ENCODE measurements around the gene TNNI3.
A peak's percentile ranks its signal among the peaks of the same experiment; 100 is the strongest.

TNNI3 gene

DNA sequence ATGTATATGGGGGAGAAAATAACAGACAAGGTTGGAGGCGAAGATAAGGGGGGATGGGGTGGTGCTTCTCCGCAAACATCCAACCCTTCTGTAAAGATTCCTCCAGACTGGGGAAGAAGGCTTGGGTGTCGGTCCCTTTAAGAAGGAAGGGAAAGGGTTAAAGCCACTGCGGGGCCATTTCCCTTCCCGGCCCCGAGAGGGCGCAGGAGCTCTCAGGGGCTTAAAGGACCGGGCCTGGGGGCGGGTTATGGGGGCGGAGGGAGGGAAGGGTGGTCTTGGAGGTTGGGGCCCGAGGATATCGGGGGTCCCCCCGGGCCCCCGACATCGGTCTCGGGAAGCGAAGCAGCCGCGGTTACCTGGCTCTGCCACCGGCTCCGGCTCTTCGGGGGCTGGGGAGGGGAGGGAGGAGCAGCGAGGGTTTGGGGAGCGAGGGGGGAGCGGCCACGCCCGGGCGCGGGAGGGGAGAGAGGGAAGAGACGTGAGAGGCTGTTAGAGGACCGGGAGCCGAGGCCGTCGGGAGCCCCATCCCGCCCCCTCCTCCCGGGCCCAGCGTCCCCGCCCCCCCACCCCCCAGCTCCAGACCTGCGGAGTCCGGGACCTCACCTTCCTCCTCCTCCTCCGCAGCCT, 11.3 kb downstream of the TNNI3 start:
- DNase-seq: peak; percentile 95

- DNase-seq: peak; percentile 84
These were observed 12.3 kb downstream of the TNNI3 start for GRCh38 chr19:55145232-55145631.

DNA sequence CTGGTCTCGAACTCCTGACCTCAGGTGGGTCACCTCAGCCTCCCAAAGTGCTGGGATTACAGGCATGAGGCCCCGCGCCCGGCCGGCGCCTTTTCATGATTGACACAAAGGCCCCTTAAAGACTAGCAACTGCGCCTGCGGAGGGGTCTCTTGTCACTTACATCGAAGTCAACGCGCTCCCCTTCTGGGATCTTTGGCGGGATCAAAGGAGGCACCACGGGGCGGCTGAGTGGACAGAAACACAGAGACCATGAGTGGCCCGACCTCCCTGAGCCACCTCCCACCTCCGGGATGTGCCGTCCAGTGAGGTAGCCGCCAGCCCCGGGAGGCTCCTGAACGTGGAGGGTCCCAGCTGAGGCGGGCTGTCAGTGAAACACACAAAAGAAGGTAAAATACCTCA, 15.8 kb downstream of the TNNI3 start:
- no peak for DNase-seq

- no peak for DNase-seq
These were observed 19.6 kb downstream of the TNNI3 start for GRCh38 chr19:55137915-55138314.

GRCh38 chr19:55136399-55137102, 21.0 kb downstream of the TNNI3 start:
- no peak for DNase-seq

GRCh38 chr19:55134736-55135135, 22.8 kb downstream of the TNNI3 start:
- no peak for DNase-seq

- no peak for DNase-seq
These were observed 23.7 kb downstream of the TNNI3 start for GRCh38 chr19:55133639-55134444.

DNA sequence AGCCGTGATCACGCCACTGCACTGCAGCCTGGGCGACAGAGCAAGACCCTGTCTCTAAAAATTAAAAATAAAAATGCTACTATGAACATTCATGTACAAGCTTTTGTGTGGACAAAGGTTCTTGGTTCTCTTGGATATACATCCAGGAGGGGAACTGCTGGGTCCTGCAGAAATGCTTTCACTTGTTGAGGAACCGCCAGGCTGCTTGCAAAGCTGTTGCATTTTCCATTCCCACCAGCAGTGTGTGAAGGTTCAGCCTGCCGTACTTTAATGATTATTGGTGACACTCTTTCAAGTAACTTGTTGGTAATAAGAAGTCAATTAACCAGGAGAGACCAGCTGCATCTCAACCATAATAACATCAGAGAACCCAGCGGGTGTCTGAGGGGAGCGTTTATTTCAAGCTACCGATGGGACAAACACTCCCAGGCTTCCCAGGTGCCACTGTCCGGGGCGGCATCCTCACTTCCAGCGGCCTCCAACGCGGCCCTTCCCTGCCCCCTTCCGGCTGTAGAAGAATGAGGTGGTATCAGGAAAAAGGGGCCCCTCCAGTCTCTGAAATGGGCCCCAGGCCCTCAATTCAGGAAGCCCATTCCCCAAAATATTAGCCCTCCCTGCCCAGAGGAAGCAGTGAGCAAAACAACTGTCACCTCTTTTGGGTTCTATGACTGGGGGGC, 24.9 kb downstream of the TNNI3 start:
- no peak for DNase-seq

GRCh38 chr19:55131421-55131820, 26.1 kb downstream of the TNNI3 start:
- no peak for DNase-seq

DNA sequence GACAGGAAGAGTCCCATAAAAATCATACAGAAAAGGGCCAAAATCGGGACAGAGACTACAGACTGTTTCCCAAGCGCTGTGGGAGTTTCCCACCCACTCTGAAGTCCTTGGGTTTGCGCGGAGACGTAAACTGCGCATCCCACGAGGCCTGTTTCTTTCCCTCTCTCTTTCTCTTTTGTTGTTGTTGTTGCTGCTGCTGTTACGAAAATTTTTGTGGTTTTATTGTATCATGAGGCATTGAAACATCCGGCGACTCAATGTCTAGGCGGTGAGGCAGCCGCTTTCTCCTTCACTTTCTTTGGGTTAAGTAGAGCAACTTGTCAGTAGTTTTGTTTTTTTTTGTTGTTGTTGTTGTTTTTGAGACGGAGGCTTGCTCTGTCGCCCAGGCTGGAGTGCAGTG, 38.5 kb downstream of the TNNI3 start:
- no peak for DNase-seq

- peak; percentile 74 for DNase-seq
These were observed 39.0 kb downstream of the TNNI3 start for GRCh38 chr19:55118401-55118991.

- DNase-seq: peak; percentile 99
These were observed 39.7 kb downstream of the TNNI3 start for GRCh38 chr19:55117663-55118391.

GRCh38 chr19:55116859-55117662, 40.5 kb downstream of the TNNI3 start, which contains the start of gene PPP1R12C:
PPP1R12C (minus strand) TSS chr19:55117637; CDS start chr19:55117543, 94 bp downstream.
- DNase-seq: peak; percentile 39

GRCh38 chr19:55116232-55116858, 41.2 kb downstream of the TNNI3 start:
- DNase-seq: peak; percentile 67

DNA sequence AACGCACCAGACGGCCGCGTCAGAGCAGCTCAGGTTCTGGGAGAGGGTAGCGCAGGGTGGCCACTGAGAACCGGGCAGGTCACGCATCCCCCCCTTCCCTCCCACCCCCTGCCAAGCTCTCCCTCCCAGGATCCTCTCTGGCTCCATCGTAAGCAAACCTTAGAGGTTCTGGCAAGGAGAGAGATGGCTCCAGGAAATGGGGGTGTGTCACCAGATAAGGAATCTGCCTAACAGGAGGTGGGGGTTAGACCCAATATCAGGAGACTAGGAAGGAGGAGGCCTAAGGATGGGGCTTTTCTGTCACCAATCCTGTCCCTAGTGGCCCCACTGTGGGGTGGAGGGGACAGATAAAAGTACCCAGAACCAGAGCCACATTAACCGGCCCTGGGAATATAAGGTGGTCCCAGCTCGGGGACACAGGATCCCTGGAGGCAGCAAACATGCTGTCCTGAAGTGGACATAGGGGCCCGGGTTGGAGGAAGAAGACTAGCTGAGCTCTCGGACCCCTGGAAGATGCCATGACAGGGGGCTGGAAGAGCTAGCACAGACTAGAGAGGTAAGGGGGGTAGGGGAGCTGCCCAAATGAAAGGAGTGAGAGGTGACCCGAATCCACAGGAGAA, 42.0 kb downstream of the TNNI3 start:
- DNase-seq: peak; percentile 36

GRCh38 chr19:55114566-55115145, 42.9 kb downstream of the TNNI3 start:
- DNase-seq: no peak

DNA sequence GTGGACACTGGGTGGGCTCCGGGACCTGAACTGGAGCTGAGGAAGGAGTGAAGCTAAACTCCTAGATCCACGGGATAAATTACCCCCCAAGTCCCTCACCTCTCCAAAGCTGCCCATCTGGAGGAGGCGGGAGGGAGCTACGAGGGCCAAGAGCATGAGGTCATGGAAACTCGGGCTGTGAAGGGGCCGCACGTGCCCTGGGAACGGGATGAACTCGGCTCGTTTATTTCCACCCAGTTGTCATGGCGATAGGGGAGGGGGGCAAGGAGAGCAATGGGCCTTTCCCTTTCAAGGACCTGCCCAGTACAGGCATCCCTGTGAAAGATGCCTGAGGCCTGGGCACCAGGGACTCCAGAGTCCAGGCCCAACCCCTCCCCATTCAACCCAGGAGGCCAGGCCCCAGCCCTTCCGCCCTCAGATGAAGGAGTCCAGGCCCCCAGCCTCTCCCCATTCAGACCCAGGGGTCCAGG, 43.9 kb downstream of the TNNI3 start:
- no peak for DNase-seq

DNA sequence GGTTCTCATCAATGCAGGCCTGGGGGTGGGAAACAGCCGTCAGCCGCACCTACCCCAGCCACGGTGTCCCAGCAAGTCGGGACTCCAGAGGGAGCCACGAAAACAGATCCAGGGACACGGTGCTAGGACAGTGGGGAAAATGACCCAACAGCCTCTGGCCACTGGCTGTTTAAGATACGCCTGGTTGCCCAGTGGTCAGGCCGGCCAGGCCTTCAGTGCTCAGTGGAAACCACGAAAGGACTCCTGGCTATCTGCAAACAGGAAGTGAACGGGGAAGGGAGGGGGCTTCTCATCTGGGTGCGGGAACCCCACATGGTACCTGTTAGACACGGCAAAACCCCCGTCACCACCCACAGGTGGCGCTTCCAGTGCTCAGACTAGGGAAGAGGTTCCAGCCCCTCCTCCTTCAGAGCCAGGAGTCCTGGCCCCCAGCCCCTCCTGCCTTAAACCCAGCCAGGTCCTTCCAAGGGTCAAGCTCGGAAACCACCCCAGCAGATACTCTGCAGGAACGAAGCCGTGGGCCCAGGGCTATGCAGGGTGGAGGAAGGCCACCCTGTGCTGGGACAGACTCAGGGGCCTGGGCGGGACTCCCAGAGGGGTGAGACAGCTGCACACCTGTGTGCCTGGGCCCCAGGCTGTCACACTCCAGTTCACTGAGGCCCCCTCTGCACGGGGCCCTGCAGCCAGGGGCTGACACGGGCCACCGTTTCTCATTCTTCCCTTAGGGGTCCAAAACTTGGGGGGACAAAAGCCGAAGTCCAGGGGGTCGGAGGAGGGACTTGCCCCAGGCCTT, 44.6 kb downstream of the TNNI3 start:
- peak; percentile 37 for DNase-seq
